B cell (primary cell): ENCODE data around the gene INA.

Experiments
- EZH2 ChIP-seq: IDR thresholded peaks from 2 replicates; pipeline ENCODE4 v1.6.1; 2012; ENCODE audit warnings: borderline replicate concordance, low read depth, mild to moderate bottlenecking, moderate library complexity, low read length; ENCODE audit not compliant: insufficient read depth, poor library complexity, severe bottlenecking
- TF ChIP-seq, protein P1 (sequence below): fragments of 200-600 bp; IDR thresholded peaks from one replicate; pipeline ENCODE4 v1.8.0; 2022; ENCODE audit warnings: antibody characterized with exemption, mild to moderate bottlenecking

DNA sequence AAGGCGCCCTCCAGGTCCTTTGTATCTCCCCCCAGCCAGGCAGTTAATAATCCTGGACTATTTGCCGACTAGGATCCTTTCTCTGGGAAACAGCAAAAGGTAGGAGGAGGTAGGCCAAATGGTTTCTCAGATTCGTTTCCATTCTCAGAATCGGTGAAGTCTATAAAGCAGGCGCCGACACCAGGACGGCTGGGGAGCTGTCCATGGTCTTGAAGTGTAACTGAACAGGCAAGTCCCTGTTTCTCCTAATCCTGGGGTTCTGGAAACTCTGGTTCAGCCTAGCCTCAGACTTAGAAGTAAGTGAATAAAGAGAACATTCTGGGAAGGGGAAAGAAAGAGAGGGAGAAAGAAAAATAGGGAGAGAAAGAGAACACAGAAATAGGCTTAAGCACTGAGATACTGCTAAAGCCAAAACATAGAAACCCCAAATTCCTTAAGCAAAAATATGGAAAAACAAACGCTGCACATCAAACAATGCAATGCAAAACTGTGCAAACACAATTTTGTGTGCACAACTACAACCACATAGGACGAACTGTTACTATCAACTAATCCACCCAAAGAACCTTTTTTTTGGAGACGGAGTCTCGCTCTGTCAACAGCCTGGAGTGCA, 11.1 kb upstream of the INA start:
- TF ChIP-seq, protein P1, sequence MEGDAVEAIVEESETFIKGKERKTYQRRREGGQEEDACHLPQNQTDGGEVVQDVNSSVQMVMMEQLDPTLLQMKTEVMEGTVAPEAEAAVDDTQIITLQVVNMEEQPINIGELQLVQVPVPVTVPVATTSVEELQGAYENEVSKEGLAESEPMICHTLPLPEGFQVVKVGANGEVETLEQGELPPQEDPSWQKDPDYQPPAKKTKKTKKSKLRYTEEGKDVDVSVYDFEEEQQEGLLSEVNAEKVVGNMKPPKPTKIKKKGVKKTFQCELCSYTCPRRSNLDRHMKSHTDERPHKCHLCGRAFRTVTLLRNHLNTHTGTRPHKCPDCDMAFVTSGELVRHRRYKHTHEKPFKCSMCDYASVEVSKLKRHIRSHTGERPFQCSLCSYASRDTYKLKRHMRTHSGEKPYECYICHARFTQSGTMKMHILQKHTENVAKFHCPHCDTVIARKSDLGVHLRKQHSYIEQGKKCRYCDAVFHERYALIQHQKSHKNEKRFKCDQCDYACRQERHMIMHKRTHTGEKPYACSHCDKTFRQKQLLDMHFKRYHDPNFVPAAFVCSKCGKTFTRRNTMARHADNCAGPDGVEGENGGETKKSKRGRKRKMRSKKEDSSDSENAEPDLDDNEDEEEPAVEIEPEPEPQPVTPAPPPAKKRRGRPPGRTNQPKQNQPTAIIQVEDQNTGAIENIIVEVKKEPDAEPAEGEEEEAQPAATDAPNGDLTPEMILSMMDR, result no peak
- no peak for TF ChIP-seq EZH2
